ENCODE results near the gene ARFRP1. TPM values are rescaled to one million over a fixed set of nuclear protein-coding genes. Genes with fewer than 3 reads are reported as not detected.

Gene ARFRP1
- total and polyA plus RNA-seq, 2 of the 13 experiments (the other 11 are each of a cell fraction or from before 2014, with no cell fraction given) = 32.0 to 51.1 TPM

GRCh38 chr20:63736893-63737694 lies 29.3 kb upstream of the ARFRP1 start (continued):
- no peak for TF ChIP-seq ETS1 (CRISPR knock-in tag; IDR thresholded peaks at IDR 0.05)
- TF ChIP-seq ZNF382 (CRISPR knock-in tag; IDR thresholded peaks at IDR 0.05; ENCODE audit: borderline replicate concordance) = no peak
- peak; percentile 90; the same call in 1 of the 2 replicates for TF ChIP-seq FIP1L1 (IDR thresholded peaks at IDR 0.05; ENCODE audit: borderline replicate concordance, insufficient read depth, low read depth, low read length)
- TF ChIP-seq HDAC2 (CRISPR knock-in tag; IDR thresholded peaks at IDR 0.05) = 0 out of 2 replicates have a peak, but pooled peaks have one; percentile 11
- TF ChIP-seq USF2 (IDR thresholded peaks at IDR 0.05; ENCODE audit: low read depth, low read length) = no peak
- TF ChIP-seq USF2 (CRISPR knock-in tag; IDR thresholded peaks at IDR 0.05; ENCODE audit: borderline replicate concordance) = no peak
- TF ChIP-seq BHLHE40 (IDR thresholded peaks at IDR 0.05; ENCODE audit: low read length) = no peak
- no peak for TF ChIP-seq ZNF251 (CRISPR knock-in tag; IDR thresholded peaks at IDR 0.05)
- TF ChIP-seq RXRA (CRISPR knock-in tag; IDR thresholded peaks at IDR 0.05) = no peak; the same call in 1 of the 2 replicates
- no peak for TF ChIP-seq PHF21A (CRISPR knock-in tag; IDR thresholded peaks at IDR 0.05)
- TF ChIP-seq, protein P1, sequence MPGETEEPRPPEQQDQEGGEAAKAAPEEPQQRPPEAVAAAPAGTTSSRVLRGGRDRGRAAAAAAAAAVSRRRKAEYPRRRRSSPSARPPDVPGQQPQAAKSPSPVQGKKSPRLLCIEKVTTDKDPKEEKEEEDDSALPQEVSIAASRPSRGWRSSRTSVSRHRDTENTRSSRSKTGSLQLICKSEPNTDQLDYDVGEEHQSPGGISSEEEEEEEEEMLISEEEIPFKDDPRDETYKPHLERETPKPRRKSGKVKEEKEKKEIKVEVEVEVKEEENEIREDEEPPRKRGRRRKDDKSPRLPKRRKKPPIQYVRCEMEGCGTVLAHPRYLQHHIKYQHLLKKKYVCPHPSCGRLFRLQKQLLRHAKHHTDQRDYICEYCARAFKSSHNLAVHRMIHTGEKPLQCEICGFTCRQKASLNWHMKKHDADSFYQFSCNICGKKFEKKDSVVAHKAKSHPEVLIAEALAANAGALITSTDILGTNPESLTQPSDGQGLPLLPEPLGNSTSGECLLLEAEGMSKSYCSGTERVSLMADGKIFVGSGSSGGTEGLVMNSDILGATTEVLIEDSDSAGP (CRISPR knock-in tag; IDR thresholded peaks at IDR 0.05; ENCODE audit: borderline replicate concordance) = peak; percentile 73
- peak; percentile 50 for TF ChIP-seq NFYB (CRISPR knock-in tag; IDR thresholded peaks at IDR 0.05)
- TF ChIP-seq TSC22D2 (CRISPR knock-in tag; IDR thresholded peaks at IDR 0.05; ENCODE audit: borderline replicate concordance) = no peak; the same call in 1 of the 2 replicates
- no peak for TF ChIP-seq BRD4 (CRISPR knock-in tag; IDR thresholded peaks at IDR 0.05)
- no peak for TF ChIP-seq U2AF2 (IDR thresholded peaks at IDR 0.05; ENCODE audit: low read depth, low read length)
- peak; percentile 56; the same call in 1 of the 2 replicates for TF ChIP-seq ZBTB7B (CRISPR knock-in tag; IDR thresholded peaks at IDR 0.05)
- TF ChIP-seq ZNF33A (CRISPR knock-in tag; IDR thresholded peaks at IDR 0.05; ENCODE audit: borderline replicate concordance) = no peak
- TF ChIP-seq KMT2A (CRISPR knock-in tag; IDR thresholded peaks at IDR 0.05) = no peak; the same call in none of the 2 replicates
- TF ChIP-seq ZSCAN21 (CRISPR knock-in tag; IDR thresholded peaks at IDR 0.05; ENCODE audit: borderline replicate concordance) = no peak; the same call in 1 of the 2 replicates
- no peak for TF ChIP-seq TCF7 (IDR thresholded peaks at IDR 0.05; ENCODE audit: low read depth)
- peak; percentile 87; the same call in 1 of the 2 replicates for TF ChIP-seq EEA1 (CRISPR knock-in tag; IDR thresholded peaks at IDR 0.05; ENCODE audit: borderline replicate concordance)
- TF ChIP-seq ZNF878 (CRISPR knock-in tag; IDR thresholded peaks at IDR 0.05) = no peak
- TF ChIP-seq DR1 (CRISPR knock-in tag; IDR thresholded peaks at IDR 0.05) = peak; percentile 57
- TF ChIP-seq REXO4 (CRISPR knock-in tag; IDR thresholded peaks at IDR 0.05; ENCODE audit: borderline replicate concordance) = no peak
- TF ChIP-seq ZFP36L1 (CRISPR knock-in tag; IDR thresholded peaks at IDR 0.05) = no peak
- no peak for TF ChIP-seq ZNF761 (CRISPR knock-in tag; conservative IDR thresholded peaks at IDR 0.05)
